H9 (cell line): ENCODE data around the gene TMEM244. TPM values are rescaled to one million over a fixed set of nuclear protein-coding genes. Genes with fewer than 3 reads are reported as not detected.

ENCODE experiments used
- DNase-seq: peaks from one replicate; pipeline ENCODE4 v3.0.0-alpha.2; 2017
- H2AFZ ChIP-seq: one replicate; pipeline ENCODE4 v1.6.1; 2013; ENCODE audit warnings: mild to moderate bottlenecking, low read length, control low read depth, moderate library complexity
- H2AK5ac ChIP-seq: 2 replicates; pipeline ENCODE4 v1.6.1; 2013; ENCODE audit warnings: low read length, control low read depth, mixed read lengths; ENCODE audit not compliant: insufficient read length
- H2BK120ac ChIP-seq: one replicate; pipeline ENCODE4 v1.6.1; 2013; ENCODE audit warnings: low read depth, mild to moderate bottlenecking, low read length, control low read depth, inconsistent platforms; ENCODE audit not compliant: poor library complexity, severe bottlenecking
- H2BK12ac ChIP-seq: 2 replicates; pipeline ENCODE4 v1.6.1; 2013; ENCODE audit warnings: low read length, control low read depth, mixed read lengths, low read depth; ENCODE audit not compliant: insufficient read length
- H2BK15ac ChIP-seq: 2 replicates; pipeline ENCODE4 v1.6.1; 2013; ENCODE audit warnings: low read depth, low read length, control low read depth
- H2BK20ac ChIP-seq: one replicate; pipeline ENCODE4 v1.6.1; 2013; ENCODE audit warnings: low read depth, mild to moderate bottlenecking, low read length, control low read depth, inconsistent platforms; ENCODE audit not compliant: poor library complexity, severe bottlenecking
- H2BK5ac ChIP-seq: 2 replicates; pipeline ENCODE4 v1.6.1; 2013; ENCODE audit warnings: low read length, control low read depth, mixed read lengths; ENCODE audit not compliant: insufficient read length
- H3K14ac ChIP-seq: 2 replicates; pipeline ENCODE4 v1.6.1; 2013; ENCODE audit warnings: low read length, control low read depth; ENCODE audit not compliant: insufficient read depth
- H3K18ac ChIP-seq: 2 replicates; pipeline ENCODE4 v1.6.1; 2013; ENCODE audit warnings: low read depth, mild to moderate bottlenecking, mixed read lengths, low read length, control low read depth; ENCODE audit not compliant: insufficient read length
- H3K23ac ChIP-seq: 2 replicates; pipeline ENCODE4 v1.6.1; 2013; ENCODE audit warnings: low read length, control low read depth, mixed read lengths, low read depth; ENCODE audit not compliant: insufficient read length
- H3K23me2 ChIP-seq: 2 replicates; pipeline ENCODE4 v1.6.1; 2013; ENCODE audit warnings: low read depth, mild to moderate bottlenecking, mixed read lengths, low read length, control low read depth; ENCODE audit not compliant: insufficient read length, poor library complexity, severe bottlenecking
- H3K27ac ChIP-seq: 2 replicates; pipeline ENCODE4 v1.5.1; 2013; ENCODE audit warnings: low read length, control low read depth, mixed read lengths, low read depth; ENCODE audit not compliant: insufficient read length
- H3K27me3 ChIP-seq: 2 replicates; pipeline ENCODE4 v1.6.1; 2013; ENCODE audit warnings: low read length, control low read depth, inconsistent platforms; ENCODE audit not compliant: insufficient read depth
- H3K4ac ChIP-seq: 2 replicates; pipeline ENCODE4 v1.6.1; 2013; ENCODE audit warnings: low read depth, mild to moderate bottlenecking, control low read depth, inconsistent platforms, low read length, moderate library complexity
- H3K4me1 ChIP-seq: 2 replicates; pipeline ENCODE4 v1.6.1; 2013; ENCODE audit warnings: low read length, control low read depth, inconsistent platforms; ENCODE audit not compliant: insufficient read depth
- H3K4me2 ChIP-seq: 2 replicates; pipeline ENCODE4 v1.6.1; 2013; ENCODE audit warnings: low read length, control low read depth, mixed read lengths; ENCODE audit not compliant: insufficient read length, insufficient read depth
- H3K56ac ChIP-seq: 2 replicates; pipeline ENCODE4 v1.6.1; 2013; ENCODE audit warnings: low read depth, mild to moderate bottlenecking, mixed read lengths, low read length, control low read depth; ENCODE audit not compliant: insufficient read length
- H3K79me1 ChIP-seq: 2 replicates; pipeline ENCODE4 v1.6.1; 2013; ENCODE audit warnings: low read depth, mild to moderate bottlenecking, moderate library complexity, low read length, control low read depth, inconsistent platforms; ENCODE audit not compliant: insufficient read depth, poor library complexity, severe bottlenecking
- H3K79me2 ChIP-seq: 2 replicates; pipeline ENCODE4 v1.6.1; 2013; ENCODE audit warnings: low read length, control low read depth, inconsistent platforms; ENCODE audit not compliant: insufficient read depth
- H3K9ac ChIP-seq: 2 replicates; pipeline ENCODE4 v1.6.1; 2013; ENCODE audit warnings: low read length, control low read depth, mixed read lengths; ENCODE audit not compliant: insufficient read length; ENCODE audit errors: extremely low read depth
- H3K9me3 ChIP-seq: one replicate; pipeline ENCODE4 v1.6.1; 2013; ENCODE audit warnings: low read depth, low read length, inconsistent platforms; ENCODE audit not compliant: control insufficient read depth
- H3T11ph ChIP-seq: one replicate; pipeline ENCODE4 v1.6.1; 2013; ENCODE audit warnings: mild to moderate bottlenecking, low read length, control low read depth, inconsistent platforms
- H4K20me1 ChIP-seq: one replicate; pipeline ENCODE4 v1.6.1; 2013; ENCODE audit not compliant: control insufficient read depth, insufficient read length, insufficient read depth
- H4K5ac ChIP-seq: 2 replicates; pipeline ENCODE4 v1.6.1; 2013; ENCODE audit warnings: low read depth, mild to moderate bottlenecking, mixed read lengths, low read length, control low read depth; ENCODE audit not compliant: insufficient read length
- H4K8ac ChIP-seq: replicated peaks from 2 replicates; pipeline ENCODE4 v1.6.1; 2013; ENCODE audit warnings: low read length, control low read depth, mixed read lengths, low read depth; ENCODE audit not compliant: insufficient read length
- H4K91ac ChIP-seq: 2 replicates; pipeline ENCODE4 v1.6.1; 2013; ENCODE audit warnings: low read depth, mild to moderate bottlenecking, moderate library complexity, mixed read lengths, low read length, control low read depth; ENCODE audit not compliant: insufficient read length
- H3K27ac Mint-ChIP-seq, 3 experiments: 2 replicates in 2 of 3; 3 replicates in 1 of 3; pipeline ENCODE4 v1.8.0; 2020 to 2021; ENCODE audit warnings: mixed read lengths in 3 of 3, mild to moderate bottlenecking in 1 of 3, moderate library complexity in 1 of 3
- H3K27me3 Mint-ChIP-seq: 2 replicates; pipeline ENCODE4 v1.8.0; 2021; ENCODE audit warnings: low read depth, mild to moderate bottlenecking, moderate library complexity, mixed read lengths
- H3K36me3 Mint-ChIP-seq, 3 experiments: 2 replicates in 2 of 3; 3 replicates in 1 of 3; pipeline ENCODE4 v1.8.0; 2020 to 2021; ENCODE audit warnings: low read depth in 3 of 3, mixed read lengths in 3 of 3; ENCODE audit not compliant: insufficient read depth in 1 of 3
- H3K4me1 Mint-ChIP-seq, 2 experiments: 2 replicates each; pipeline ENCODE4 v1.8.0; 2020; ENCODE audit warnings: mixed read lengths in 2 of 2
- H3K4me3 Mint-ChIP-seq, 2 experiments: 2 replicates in 1 of 2; 3 replicates in 1 of 2; pipeline ENCODE4 v1.8.0; 2020 to 2021; ENCODE audit warnings: mild to moderate bottlenecking in 2 of 2, mixed read lengths in 2 of 2, moderate library complexity in 1 of 2
- H3K9me3 Mint-ChIP-seq, 2 experiments: 2 replicates in 1 of 2; 3 replicates in 1 of 2; pipeline ENCODE4 v1.8.0; 2020; ENCODE audit warnings: mild to moderate bottlenecking in 2 of 2, mixed read lengths in 2 of 2, moderate library complexity in 1 of 2
- WGBS: extraction: QIAGEN DNeasy Blood & Tissue Kit; methylation state at CpG from one replicate; pipeline ENCODE4 v1.1.7; 2013; ENCODE audit warnings: missing lambda C conversion rate, low lambda C conversion rate, mixed read lengths; ENCODE audit not compliant: insufficient read length; ENCODE audit errors: extremely low coverage; 5-methylcytosine and 5-hydroxymethylcytosine counted together
- total RNA-seq: library from RNA; stranded (reverse); gene quantifications from 2 replicates; pipeline ENCODE4 v1.2.1, GENCODE V29; 2021
- TF ChIP-seq, protein P1 (sequence below): fragments of 200-600 bp; sonication (generic); conservative IDR thresholded peaks from 3 replicates; pipeline ENCODE4 v1.8.0; 2021; ENCODE audit warnings: antibody characterized with exemption, mild to moderate bottlenecking

TMEM244 gene
- total RNA-seq, 1 experiment from 2014 or later, result not detected

GRCh38 chr6:129859524-129859923, 1.6 kb downstream of the TMEM244 start:
- H3K23ac ChIP-seq, result no peak overlapping the region
- no peak overlapping the region for H2BK15ac ChIP-seq
- H3K27me3 Mint-ChIP-seq, result no peaks in the 10 kb centered on the region
- no peaks in the 10 kb centered on the region for H3K23me2 ChIP-seq
- H4K5ac ChIP-seq, result no peak overlapping the region
- H3K56ac ChIP-seq, result no peak overlapping the region
- H3K4me3 Mint-ChIP-seq, result no peak overlapping the region
- no peaks in the 10 kb centered on the region for H3K4me1 ChIP-seq
- H3K27me3 ChIP-seq, result no peaks in the 10 kb centered on the region
- no peaks in the 10 kb centered on the region for H4K20me1 ChIP-seq
- H4K8ac ChIP-seq, result no peak overlapping the region
- DNase-seq, result no peak
- H4K91ac ChIP-seq, result no peak overlapping the region
- H3K4ac ChIP-seq, result no peak overlapping the region
- H2AFZ ChIP-seq, result no peak overlapping the region
- H3T11ph ChIP-seq, result no peak overlapping the region
- no peak overlapping the region for H3K18ac ChIP-seq
- H3K4me1 Mint-ChIP-seq, result peaks cover 3 to 5% of the 10 kb centered on the region in 2 experiments; a peak in 2 of 4 replicates
- H3K27ac ChIP-seq, result no peak overlapping the region
- H2BK12ac ChIP-seq, result no peak overlapping the region
- H3K9ac ChIP-seq, result no peak overlapping the region
- no peak overlapping the region for H2AK5ac ChIP-seq
- H3K9me3 ChIP-seq, result no peaks in the 10 kb centered on the region
- no peak overlapping the region for H3K4me2 ChIP-seq
- no peaks in the 10 kb centered on the region for H3K9me3 Mint-ChIP-seq
- H3K36me3 Mint-ChIP-seq, result no peaks in the 10 kb centered on the region
- H3K79me1 ChIP-seq, result no peaks in the 10 kb centered on the region
- TF ChIP-seq, protein P1, sequence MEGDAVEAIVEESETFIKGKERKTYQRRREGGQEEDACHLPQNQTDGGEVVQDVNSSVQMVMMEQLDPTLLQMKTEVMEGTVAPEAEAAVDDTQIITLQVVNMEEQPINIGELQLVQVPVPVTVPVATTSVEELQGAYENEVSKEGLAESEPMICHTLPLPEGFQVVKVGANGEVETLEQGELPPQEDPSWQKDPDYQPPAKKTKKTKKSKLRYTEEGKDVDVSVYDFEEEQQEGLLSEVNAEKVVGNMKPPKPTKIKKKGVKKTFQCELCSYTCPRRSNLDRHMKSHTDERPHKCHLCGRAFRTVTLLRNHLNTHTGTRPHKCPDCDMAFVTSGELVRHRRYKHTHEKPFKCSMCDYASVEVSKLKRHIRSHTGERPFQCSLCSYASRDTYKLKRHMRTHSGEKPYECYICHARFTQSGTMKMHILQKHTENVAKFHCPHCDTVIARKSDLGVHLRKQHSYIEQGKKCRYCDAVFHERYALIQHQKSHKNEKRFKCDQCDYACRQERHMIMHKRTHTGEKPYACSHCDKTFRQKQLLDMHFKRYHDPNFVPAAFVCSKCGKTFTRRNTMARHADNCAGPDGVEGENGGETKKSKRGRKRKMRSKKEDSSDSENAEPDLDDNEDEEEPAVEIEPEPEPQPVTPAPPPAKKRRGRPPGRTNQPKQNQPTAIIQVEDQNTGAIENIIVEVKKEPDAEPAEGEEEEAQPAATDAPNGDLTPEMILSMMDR, result no peak
- no peak overlapping the region; a peak in 1 of 7 replicates for H3K27ac Mint-ChIP-seq
- no peak overlapping the region for H2BK20ac ChIP-seq
- H3K14ac ChIP-seq, result no peak overlapping the region
- no peaks in the 10 kb centered on the region for H3K79me2 ChIP-seq
- no peak overlapping the region for H2BK120ac ChIP-seq
- no CpG with 5 or more reads among the region's 2 CpGs for WGBS
- no peak overlapping the region for H2BK5ac ChIP-seq
